Measurements from ENCODE around the gene FCGR2B.

DNA sequence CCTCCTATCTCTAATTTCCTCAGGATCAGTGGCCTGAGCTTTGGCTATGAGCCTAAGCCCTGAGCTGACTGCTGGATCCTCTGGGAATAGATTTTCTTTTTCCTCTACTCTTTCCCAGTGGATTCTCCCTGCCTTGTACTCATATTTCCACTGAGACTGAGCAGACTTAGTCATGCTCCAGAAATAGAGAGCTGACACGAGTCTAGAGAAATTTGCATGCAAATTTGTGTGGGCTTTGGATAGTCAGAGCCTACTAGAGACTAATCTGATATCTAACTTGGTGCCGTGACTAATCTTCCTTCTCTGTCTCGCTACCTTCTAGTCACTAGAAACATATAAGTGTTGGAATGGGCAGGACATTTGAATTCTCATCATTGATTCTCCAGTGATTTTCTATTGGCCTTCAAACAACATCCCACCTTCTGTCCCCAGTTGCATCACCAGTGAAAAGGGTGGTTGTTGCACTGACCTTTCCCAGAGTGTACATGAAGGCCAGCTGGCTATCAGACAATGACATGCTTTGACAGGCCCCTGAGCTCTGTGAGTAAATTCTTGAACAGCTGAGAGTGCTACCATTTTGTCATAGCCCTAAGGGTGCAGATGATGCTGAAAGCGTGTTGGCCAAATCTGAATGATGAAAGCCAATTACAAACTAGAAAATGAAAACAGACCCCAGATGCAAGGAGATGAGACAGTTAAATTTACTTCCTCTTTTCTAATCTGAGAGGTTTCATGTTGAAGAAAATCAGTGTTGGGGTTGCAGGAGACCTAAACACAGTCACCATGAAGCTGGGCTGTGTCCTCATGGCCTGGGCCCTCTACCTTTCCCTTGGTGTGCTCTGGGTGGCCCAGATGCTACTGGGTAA, 43.8 kb downstream of the FCGR2B start, which contains the start of gene FCRLA:
- no peak for TF ChIP-seq GATA2 (IDR thresholded peaks at IDR 0.05; ENCODE audit: low read depth, low read length)
- TF ChIP-seq GATA3 (IDR thresholded peaks at IDR 0.05; ENCODE audit: low read depth, low read length), result no peak

Measured in SH-SY5Y (cell line).